Stimulated activated CD8-positive, alpha-beta memory T cell treated with anti-CD3 and anti-CD28 coated beads, Interleukin-12 subunit alpha, Interleukin-12 subunit beta, amount 100 ng/mL, for 24 hours (primary cell): ENCODE data around the gene GPR4.
A peak's percentile ranks its signal among the peaks of the same experiment; 100 is the strongest.
"Not testable (repeated sequence)": the region's sequence is repeated elsewhere in the genome, so short reads cannot be mapped to it uniquely, and the experiment has no call there.

ENCODE experiments used
- DNase-seq: peaks from one replicate; pipeline ENCODE4 v3.0.0-alpha.2; 2020; ENCODE audit errors: extremely low read depth

Gene GPR4

DNA sequence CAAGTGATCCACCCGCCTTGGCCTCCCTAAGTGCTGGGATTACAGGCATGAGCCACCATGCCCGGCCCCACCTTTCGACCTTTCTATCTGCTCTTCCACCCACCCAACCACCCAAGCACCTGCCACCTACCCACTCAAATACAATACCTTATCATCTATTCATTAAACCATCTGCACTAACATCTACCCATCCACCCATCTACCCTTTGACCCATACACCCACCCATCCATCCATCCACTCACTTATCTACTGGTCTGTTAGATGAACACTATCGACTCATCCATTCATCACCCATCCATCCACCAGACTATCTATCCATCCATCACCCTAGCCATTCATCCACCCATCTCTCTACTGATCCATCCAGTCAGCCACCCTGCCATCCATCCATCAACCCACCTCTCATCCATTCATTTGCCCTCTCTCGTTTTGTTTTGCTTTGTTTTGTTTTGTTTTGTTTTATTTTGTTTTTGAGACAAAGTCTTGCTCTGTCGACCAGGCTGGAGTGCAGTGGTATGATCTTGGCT is 20.0 kb upstream of the GPR4 start:
- no peak for DNase-seq

DNA sequence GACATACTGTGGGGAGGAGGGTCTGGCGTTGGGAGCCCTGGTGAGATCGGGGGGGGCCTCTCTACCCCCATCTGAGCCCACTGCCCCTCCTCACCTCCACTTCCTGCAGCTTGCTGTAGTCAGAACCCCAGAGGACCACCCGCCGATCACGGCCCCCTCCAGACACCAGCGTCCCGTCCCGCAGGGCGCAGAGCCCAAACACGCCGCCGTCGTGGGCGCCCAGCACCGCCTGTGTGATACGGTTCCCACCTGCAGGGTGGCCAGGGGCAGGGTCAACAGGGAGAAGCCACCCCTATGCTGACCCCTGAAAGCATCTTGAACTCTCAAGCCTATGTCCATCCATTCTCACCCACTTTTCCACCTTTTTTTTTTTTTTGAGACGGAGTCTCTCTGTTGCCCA is 19.4 kb upstream of the GPR4 start:
- DNase-seq: no peak

DNA sequence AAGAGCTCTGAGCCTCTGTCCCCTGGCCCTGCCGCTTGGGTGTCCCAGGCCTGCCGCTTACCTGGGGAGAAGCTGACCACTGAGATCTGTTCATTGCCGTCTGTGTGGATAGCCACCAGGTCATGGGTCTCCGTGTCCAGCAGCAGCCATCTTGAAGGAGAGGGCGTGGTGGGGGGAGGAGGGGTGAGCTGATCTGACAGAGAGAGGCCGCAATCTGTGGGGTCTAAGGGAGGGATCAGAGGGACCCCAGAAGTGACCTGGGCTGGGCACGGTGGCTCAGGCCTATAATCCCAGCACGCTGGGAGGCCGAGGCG is 14.6 kb upstream of the GPR4 start:
- no peak for DNase-seq

DNA sequence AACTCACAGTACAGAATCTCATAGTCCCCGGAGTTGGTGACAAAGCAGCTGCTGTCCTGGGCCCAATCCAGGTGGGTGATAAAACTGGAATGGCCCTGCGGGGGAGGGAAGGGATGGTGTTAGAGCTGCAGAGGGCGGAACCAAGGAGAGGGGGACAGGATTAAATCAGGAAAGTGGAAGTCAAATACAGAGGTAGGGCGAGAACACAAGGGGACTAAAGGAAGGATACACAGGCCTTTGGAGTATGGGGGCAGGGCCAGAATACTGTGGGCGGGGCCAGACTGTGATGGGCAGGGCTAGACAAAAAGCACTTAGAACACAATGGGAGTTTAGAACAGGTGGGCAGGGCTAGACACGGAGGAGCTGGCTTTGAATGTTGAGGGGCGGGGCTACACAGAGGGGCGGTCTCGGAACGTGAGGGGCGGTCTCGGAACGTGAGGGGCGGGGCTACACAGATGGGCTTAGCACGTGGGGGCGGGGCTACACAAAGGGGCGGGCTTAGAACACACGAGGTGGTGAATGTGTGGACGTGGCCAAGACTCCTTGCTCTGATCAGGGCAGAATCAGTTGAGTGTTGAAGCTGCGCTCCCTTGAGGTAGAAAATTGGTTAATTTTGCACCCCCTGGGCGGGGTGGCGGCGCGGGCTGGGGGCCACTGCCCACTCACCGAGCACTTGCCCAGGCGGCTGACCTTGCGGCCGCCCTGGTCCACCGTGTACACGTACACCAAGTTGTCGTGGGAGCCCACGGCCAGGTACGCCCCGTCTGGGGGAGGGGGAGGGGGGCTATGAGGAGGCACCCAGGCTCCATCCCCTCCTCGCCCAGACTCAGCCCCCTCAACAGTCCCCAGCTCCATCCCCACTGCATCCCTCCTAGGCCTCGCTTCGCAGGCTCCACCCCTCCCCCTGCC is 14.0 kb upstream of the GPR4 start:
- peak; percentile 58 for DNase-seq

DNA sequence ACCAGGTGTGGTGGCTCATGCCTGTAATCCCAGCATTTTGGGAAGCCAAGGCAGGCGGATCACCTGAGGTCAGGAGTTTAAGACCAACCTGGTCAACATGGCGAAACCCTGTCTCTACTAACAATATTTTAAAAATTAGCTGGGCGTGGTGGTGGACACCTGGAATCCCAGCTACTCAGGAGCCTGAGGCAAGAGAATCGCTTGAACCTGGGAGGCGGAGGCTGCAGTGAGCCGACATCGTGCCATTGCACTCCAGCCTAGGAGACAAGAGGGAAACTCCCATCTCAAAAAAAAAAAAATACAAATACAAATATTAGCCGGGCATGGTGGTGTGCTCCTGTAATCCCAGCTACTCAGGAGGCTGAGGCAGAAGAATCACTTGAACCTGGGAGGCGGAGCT is 13.0 kb upstream of the GPR4 start:
- DNase-seq: not testable (repeated sequence)

DNA sequence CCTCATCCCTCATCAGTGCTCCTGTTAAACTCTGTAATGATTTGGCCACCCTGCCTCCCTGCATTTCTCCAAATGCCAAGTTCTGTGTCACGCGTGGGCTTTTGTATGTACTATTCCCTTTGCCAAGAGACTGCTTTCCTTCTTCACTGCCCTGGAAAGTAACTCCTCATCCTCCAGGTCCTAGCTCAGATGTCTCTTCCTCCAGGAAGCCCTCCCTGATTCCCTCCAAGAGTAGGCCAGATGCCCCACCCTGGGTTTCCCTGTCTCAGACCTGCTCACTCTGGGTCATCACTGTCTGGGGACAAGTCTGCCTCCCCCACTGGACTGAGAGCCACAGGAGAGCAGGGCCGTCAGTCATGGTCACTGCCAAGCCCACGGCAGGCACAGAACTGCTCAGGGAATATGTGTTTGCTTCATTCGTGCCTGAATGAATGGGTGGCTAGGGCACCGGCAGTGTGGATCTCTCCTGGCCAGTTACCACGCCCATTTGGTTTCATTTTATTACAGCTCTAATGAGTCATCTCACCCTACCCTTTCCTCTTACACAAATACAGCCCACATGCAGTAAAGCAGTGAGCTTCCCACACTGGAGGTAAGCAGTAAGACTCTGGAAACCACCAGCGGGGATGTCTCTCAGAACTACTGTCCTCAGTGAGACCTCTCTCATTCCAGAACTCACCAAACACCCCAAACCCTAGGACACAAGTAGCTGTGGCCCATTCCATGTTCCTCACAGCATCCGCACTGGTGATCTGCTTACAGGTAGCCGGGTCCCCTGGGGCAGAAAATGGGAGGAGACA is 12.1 kb upstream of the GPR4 start:
- DNase-seq: no peak

DNA sequence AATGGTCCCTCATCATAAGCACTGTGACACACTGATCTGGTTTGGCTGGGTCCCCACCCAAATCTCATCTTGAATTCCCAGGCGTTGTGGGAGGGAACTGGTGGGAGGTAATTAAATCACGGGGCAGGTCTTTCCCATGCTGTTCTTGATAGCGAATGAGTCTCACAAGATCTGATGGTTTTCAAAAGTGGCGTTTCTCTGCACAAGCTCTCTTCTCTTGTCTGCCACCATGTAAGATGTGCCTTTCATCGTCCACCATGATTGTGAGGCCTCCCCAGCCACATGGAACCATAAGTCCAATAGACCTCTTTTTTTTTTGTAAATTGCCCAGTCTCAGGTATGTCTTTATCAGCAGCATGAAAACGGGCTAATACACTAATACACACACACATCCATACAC is 6.9 kb upstream of the GPR4 start:
- no peak for DNase-seq

DNA sequence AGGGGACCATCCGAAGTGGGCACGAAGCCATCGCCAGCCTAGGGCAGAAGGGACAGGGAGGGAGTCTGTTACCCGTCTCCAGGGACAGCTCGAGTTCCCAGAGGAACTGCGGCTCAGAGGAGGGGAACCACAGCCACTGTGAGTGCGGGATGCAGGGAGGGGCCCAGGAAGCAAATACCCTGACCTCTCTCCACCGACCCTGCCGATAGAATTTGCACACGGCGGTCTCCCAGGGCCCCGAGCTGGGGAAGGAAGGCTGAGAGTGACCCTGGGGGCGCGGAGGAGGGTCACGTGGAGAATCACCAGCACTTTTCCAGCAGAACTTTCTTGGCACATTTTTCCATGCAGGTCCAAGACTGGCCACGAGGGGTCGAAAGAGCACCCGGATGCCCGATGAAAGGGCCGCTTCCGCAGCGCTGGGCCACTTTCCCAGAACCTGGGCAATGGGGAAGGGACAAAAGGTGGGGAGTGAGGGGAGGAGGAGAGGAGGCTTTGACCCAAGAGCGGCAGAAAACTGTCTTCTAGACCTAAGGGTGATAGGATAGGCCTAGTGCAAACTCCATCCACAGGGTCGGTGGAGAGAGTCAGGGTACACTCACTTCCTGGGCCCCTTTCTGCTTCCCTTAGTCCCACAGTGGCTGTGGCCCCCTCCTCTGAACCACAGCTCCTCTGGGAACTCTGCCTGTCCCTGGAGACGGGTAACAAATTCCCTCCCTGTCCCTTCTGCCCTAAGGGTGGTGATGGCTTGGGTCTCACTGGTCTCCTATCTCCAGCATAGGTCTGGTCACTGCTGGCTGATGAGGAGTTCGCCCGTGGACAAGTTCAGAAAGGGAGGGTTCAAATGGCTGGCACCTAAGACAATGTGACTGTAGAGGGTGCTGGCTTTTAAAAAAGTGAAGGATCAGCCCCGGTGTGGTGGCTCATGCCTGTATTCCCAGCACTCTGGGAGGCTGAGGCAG is 5.3 kb upstream of the GPR4 start:
- DNase-seq: no peak

DNA sequence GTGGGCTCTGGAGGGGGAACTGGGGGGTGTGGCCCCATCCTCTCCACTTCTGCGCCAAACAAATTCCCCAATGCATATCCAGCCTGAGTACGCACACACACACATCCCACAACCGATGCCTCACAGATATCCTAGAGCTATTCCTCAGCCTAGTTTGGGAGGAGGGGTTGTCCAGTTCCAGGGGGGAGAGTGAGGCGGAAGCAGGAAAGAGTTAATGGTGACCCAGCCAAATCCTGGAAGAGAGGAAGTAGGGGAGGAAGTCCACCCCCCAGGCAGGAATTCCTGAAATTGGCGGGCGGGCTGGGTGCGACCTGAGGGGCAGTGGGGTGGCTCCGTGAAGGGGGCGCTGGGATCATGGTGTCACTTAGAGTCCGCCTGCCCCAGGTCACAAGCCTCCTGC is 897 bp downstream of the GPR4 start:
- no peak for DNase-seq

DNA sequence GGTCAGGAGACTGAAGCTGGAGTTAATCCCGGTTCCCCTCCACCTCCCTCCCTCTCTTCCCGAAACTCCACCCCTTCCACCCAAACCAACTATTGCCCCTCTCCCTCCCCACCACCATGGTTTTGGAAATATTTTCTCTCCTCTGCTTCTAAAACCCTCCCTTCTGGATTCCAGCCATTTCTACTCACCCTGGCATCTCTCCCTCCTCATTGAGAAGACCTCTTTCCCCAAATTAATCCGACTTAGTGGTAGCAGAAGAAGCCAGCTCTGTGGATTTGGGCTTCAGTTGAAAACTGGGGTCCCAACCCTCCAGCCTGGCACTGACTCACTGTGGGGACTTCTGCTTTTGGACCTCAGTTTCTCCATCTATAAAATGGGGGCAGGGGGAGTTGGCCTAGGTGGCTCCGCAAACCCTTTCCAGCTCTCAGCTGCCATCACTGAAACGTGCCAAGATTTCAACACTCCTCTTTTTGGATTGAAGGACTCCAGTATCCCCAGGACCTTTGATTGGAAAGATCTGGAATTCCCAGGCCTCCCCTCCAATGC is 1.6 kb downstream of the GPR4 start:
- DNase-seq: no peak

DNA sequence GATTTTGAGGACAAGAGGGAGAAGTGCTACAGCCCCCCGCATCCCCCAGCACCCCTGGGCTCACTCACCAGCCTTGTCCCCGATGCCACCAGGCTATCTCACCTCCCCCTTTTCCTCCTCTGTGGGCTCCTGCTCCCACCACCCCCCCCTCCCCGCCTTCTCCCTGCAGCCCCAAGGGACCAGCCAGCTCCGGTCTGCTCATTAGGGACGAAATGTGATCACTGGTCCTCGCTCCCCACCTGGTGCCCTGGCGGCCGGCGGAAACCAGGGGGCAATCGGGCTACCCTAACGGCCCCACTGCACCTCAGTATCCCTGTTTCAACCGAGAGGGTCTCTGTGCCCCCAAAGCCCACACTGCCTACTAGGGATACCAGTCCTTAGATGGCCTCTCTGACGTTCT is 2.7 kb downstream of the GPR4 start:
- no peak for DNase-seq

DNA sequence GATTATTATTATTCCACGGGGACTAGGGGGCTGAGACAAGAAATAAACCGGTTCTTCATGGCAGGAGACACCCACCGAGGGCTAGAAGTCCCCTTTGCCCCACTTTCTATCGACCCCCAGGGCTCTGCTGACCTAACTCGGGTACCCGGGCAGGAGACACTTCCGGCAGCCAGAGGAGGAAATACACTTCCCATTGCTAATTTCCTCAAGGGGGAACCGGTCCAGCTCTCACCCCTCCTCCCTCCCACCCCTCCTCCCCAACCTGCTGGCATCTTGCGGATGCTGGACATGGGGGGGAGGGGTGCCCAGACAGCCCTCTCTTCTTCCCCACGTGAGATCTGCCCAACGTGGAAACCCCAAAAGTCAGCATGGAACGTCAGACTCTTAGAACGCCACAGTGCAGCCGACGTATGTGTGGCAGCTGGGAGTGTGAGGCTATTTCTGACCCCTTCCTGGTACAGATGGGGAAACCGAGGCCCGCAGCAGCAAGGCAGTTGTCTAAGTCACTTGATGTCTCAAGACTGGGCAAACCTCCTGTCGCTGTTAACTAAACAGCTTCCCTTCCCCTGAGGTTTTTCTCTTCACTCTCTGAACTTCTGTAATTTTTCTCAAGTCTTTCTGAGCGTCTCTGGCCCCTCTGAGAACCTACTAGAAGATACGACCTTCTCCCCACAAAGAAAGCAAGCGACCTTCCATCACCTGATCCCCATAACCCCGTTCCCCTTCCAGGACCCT is 3.6 kb downstream of the GPR4 start:
- DNase-seq: no peak

DNA sequence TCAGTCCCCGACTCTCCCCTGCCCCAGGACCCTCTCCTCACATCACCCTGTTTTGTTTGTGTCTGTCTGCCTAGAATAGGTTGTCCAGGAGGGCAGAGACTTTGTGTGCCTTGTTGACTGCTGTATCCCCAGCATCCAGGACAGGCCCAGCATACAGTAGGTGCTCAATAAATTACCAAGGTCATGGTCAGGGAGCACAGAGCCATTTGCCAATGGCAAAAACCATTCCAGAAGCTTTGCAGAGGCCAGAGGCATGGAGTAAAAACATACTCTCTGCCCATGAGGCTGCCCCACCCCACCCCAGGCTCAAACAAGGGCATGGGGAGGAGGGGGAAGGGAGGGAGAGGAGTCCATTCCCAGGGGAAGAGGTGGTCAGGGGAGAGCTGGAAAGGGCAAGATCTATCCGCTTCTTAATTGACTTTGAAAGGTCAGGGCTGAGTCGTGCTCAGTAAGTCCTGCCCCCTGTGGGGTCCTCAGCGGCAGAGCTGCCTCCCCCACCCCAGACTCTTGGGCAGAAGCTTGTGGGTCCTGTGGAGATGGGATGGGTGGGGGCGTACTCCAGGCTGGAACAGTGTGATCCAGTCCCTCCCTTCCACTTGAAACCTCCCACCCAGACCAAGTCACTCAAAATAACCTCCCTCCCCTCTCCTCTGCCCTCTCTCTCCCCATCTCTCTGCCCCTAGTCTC is 4.4 kb downstream of the GPR4 start:
- DNase-seq: no peak

DNA sequence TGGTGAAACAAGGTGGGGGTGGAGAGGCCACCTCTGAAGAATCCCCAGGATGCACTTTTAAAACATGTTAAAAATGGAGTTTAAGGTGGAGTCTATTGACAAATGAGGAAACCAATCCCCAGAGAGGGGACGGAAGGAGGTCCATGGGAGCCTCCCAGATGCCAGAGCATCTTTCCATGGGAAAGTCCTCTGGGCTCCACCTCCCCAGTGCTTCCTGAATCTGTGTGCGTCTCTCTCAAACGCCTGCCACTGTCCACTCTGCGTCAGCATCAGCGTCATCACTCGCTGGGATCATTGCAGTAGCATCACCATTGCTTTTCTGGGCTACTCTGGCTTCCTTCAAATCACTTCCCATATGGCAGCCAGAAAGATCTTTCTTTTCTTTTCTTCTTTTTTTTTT is 6.2 kb downstream of the GPR4 start:
- DNase-seq: no peak

DNA sequence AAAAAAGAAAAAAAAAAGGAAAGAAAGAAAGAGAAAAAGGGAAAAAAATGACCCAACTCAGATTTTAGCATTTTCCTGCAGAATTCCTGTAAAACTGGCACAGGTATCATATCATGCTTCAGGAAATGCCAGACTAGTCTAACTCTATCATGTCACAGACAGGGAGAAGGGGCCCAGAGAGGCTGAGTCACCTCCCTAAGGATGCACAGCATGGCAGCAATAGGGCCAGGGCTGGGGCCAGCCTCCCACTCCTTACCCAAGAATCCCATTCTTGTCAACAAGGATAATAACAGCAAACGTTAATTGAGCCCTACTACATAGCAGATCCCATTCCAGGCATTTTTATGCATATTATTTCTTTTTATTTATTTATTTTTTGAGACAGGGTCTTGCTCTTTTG is 8.5 kb downstream of the GPR4 start:
- DNase-seq: no peak

DNA sequence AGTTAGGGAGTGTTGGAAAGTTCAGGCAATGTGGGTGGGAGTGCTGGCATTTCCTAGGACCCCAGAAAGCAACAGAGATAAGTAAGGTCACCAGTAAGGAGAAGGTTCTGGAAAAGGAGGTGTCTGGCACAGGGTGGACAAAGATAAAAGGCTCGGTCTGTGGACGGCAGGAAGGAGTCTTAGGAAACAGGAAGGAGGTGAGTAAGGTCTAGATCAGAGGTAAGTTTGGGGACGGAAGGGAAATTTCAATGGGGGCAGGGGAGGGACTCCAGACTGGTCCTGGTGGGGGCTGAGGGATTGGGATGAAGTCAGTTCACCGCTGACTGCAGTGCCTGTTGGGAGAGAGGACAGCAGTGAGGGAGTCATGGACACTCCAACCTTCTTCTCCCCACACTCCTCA is 9.6 kb downstream of the GPR4 start:
- no peak for DNase-seq

DNA sequence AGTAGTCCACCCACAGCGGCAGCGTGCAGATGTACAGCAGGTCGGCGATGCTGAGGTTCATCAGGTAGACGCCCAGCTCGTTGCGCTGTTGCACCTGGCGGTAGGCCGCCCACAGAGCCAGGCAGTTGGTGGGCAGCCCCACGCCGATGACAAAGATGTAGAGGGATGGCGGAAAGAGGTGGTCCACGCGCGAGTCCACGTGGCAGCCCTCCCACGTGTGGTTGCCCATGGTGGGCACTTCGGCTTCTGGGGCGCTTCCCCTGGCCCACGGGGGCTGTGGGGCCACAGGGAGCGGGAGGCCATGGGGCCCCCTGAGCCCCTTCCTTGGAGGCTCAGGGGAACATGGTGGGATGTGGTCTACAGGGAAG is 10.4 kb downstream of the GPR4 start:
- no peak for DNase-seq

DNA sequence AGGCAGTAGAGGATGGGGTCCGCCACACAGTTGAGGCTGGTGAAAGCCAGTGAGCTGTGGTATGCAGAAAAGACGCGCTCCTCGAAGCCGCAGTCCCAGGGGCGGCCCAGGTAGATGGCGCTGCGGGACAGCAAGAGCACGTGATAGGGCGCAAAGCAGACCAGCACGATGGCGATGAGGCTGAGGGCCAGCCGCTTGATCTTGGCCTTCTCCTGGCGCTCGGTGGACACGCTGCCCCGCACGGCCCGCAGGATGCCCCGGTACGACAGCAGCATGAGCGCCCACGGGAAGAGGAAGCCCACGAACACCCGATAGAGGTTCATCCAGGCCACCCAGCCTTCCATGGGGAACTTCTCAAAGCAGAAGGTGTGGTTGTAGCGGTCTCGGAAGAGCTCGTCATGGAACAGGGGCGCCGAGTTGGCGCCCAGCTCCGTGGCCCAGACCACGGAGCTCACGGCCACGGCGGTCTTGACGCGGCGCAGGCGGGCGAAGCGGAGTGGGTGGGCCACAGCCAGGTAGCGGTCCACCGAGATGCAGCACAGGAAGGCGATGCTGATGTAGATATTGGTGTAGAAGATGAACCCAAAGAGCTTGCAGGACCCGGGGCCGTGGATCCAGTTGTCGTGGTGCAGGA is 10.9 kb downstream of the GPR4 start:
- no peak for DNase-seq

DNA sequence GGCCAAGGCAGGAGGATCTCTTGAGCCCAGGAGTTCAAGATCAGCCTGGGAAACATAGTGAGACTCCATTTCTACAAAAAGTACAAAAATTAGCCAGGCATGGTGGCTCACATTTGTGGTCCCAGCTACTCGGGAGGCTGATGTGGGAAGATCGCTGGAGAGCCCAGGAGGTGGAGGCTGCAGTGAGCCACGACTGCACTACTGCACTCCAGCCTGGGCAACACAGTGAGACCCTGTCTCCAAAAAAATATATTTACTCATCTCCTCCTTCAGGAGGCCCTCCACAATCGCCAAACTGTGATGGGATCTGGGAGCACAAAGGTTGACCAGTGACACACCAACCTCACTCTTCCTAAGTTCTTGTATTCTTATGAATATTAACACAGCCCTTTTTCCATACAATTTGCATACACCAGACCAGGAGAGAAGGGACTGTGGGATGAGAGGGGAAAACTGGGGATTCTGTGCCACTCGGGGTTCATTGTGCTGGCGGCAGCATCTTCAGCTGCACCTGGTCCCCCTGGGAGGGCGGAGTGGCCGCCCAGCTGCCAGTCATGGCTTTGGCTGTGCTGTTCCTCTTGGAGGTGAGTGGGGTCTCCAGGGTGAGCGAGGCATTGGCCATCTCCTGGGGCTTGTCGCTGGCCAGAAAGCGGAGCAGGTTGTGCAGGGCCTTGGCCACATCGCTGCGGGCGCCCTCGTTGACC is 11.6 kb downstream of the GPR4 start:
- no peak for DNase-seq
